Psoas muscle (tissue), 8 donors: ENCODE results near the gene CNPY3. TPM values are rescaled to one million over a fixed set of nuclear protein-coding genes. Genes with fewer than 3 reads are reported as not detected.
"Not testable (repeated sequence)": the region's sequence is repeated elsewhere in the genome, so short reads cannot be mapped to it uniquely, and the experiment has no call there.

Source experiments
- ATAC-seq, 4 donors: fragments of 200-7000 bp; cut with Tn5 transposase; one replicate each; pipeline ENCODE4 v1.9.1; 2020; ENCODE audit warnings: moderate library complexity in 3 of 4, mild to moderate bottlenecking in 2 of 4
- DNase-seq, 2 donors: peaks; one replicate each; pipeline ENCODE4 v3.0.0-alpha.2; 2020
- H3K27ac ChIP-seq: fragments of 200-600 bp; one replicate; pipeline ENCODE4 v1.8.0; 2022
- H3K27me3 ChIP-seq, 3 donors: fragments of 200-600 bp in 1 of 3; one replicate each; pipeline versions ENCODE4 v1.6.1 to v1.8.0; 2013 to 2022; ENCODE audit warnings: low read length in 2 of 3, mild to moderate bottlenecking in 2 of 3, moderate library complexity in 1 of 3; ENCODE audit not compliant: insufficient read depth in 3 of 3
- H3K36me3 ChIP-seq, 2 donors: fragments of 200-600 bp in 1 of 2; one replicate each; pipeline versions ENCODE4 v1.6.1 to v1.8.0; 2013 to 2022; ENCODE audit warnings: low read depth in 1 of 2, mild to moderate bottlenecking in 1 of 2, moderate library complexity in 1 of 2; ENCODE audit not compliant: insufficient read depth in 1 of 2
- H3K4me1 ChIP-seq: fragments of 200-600 bp; one replicate; pipeline ENCODE4 v1.8.0; 2022
- H3K4me3 ChIP-seq: fragments of 200-600 bp; one replicate; pipeline ENCODE4 v1.8.0; 2022; ENCODE audit warnings: mild to moderate bottlenecking
- H3K9me3 ChIP-seq: fragments of 200-600 bp; one replicate; pipeline ENCODE4 v1.8.0; 2022
- WGBS, 3 donors: extraction: QIAGEN DNeasy Blood & Tissue Kit; methylation state at CpG; one replicate each; pipeline versions ENCODE4 v1.1.6 to v1.1.7; 2013; 5-methylcytosine and 5-hydroxymethylcytosine counted together
- intact Hi-C, 2 donors: fragments of 100-400 bp; cut with DNase I; formaldehyde crosslinking; loops; one replicate each; pipeline versions ENCODE4 v1.11.0 to v1.14.2; 2022
- long read RNA-seq, 2 donors: library from polyadenylated mRNA; unstranded; transcript quantifications; one replicate each; pipeline ENCODE4 v2.0.0, GENCODE V29; 2021
- polyA plus RNA-seq, 3 donors: library from polyadenylated mRNA; stranded (reverse); fragments of 200-250 nt; gene quantifications; one replicate each; pipeline ENCODE4 v1.2.3, GENCODE V29; 2013
- total RNA-seq, 4 donors: library from RNA; stranded (reverse); fragmentation: NEBNext Ultra II Directional in 2 of 4; extraction: Animal tissue kit (Norgen Biotek cat#: 25700) in 2 of 4; gene quantifications; one replicate each; pipeline versions ENCODE4 v1.2.1 to v1.2.4, GENCODE V29; 2021 to 2023
- TF ChIP-seq, protein P1 (sequence below): fragments of 200-600 bp; IDR thresholded peaks from one replicate; pipeline ENCODE4 v1.8.0; 2022; ENCODE audit warnings: antibody characterized with exemption
- donor health status: healthy with polysubstance abuse.
- donor health status: DM: no; HTN: no; CAD: no; lungs with moderate emphysema.
- donor health status: Bipolar disorder and iron deficiency.
- donor health status: healthy.
- donor health status: DM: yes; HTN: yes; CAD: no.
- donor health status: DM: no; HTN: no; CAD: no.
- donor health status: DM: no; HTN: no; CAD: no.
- donor health status: DM: yes; HTN: yes; CAD: no.

The CNPY3 gene
- total RNA-seq = 10 to 100 TPM in 2 of 4 donors, 1 to 10 TPM in 2; 6.8 to 11.9 (median 9.5) TPM
- 10 to 100 TPM in 2 of 3 donors, 1 to 10 TPM in 1; 5.7 to 13.7 (median 10.8) TPM for polyA plus RNA-seq
- long read RNA-seq, donor 1, transcript CNPY3-201 (6 exons, 1,704 nt) = major isoform, 8 of 12 reads
- long read RNA-seq, donor 1, partial matches to known transcripts = 1 of 12 reads
- long read RNA-seq, donor 1, other reads (novel, unspliced or antisense) = 3 of 12 reads
- long read RNA-seq, donor 2, transcript CNPY3-201 (6 exons, 1,704 nt) = major isoform, 6 of 14 reads
- long read RNA-seq, donor 2, partial matches to known transcripts = 2 of 14 reads
- long read RNA-seq, donor 2, other reads (novel, unspliced or antisense) = 6 of 14 reads

DNA sequence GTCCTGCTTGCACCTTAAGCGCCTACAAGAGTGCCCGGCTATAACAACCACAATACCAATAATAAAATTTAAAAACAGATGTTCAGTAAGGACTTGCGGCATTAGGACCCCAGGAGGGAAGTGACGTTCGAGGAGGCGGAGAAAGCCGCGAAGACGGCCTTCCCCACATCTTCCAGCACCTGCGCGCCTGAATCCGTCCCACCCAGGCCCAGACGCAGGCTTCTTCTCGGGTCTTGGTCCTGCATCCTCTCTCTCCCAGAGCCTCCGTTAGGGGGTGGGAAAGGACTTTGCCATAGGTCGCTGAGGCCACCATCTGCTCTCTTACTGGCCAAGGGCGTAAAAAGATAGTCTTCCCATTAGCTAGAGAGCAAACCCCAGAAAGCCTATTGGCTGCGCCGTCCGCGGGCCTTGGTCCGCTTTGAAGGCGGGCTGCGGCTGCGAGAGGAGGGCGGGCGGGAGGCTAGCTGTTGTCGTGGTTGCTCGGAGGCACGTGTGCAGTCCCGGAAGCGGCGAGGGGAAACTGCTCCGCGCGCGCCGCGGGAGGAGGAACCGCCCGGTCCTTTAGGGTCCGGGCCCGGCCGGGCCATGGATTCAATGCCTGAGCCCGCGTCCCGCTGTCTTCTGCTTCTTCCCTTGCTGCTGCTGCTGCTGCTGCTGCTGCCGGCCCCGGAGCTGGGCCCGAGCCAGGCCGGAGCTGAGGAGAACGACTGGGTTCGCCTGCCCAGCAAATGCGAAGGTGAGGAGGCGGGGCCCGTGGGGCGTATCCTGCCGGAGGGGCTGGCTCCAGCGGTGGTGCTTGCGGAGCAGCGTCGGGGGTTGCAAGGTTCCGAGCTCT lies at the start of gene CNPY3:
CNPY3 (plus strand) TSS at position 495 of the 835 bp plus-strand sequence; CDS start at position 586, 91 bp downstream.
- no peaks in the 10 kb centered on the region for H3K9me3 ChIP-seq
- H3K4me3 ChIP-seq = peak within 1 kb of the TSS; percentile 91
- peaks cover 13% of the 10 kb centered on the region for H3K4me1 ChIP-seq
- 0 to 1% (median 1%) methylated on average over 54 to 63 of the region's 63 CpGs for WGBS, 3 donors
- intact Hi-C loops = no loop called here
- ATAC-seq = peak; percentile 95 to 98 (median 96)
- TF ChIP-seq, protein P1, sequence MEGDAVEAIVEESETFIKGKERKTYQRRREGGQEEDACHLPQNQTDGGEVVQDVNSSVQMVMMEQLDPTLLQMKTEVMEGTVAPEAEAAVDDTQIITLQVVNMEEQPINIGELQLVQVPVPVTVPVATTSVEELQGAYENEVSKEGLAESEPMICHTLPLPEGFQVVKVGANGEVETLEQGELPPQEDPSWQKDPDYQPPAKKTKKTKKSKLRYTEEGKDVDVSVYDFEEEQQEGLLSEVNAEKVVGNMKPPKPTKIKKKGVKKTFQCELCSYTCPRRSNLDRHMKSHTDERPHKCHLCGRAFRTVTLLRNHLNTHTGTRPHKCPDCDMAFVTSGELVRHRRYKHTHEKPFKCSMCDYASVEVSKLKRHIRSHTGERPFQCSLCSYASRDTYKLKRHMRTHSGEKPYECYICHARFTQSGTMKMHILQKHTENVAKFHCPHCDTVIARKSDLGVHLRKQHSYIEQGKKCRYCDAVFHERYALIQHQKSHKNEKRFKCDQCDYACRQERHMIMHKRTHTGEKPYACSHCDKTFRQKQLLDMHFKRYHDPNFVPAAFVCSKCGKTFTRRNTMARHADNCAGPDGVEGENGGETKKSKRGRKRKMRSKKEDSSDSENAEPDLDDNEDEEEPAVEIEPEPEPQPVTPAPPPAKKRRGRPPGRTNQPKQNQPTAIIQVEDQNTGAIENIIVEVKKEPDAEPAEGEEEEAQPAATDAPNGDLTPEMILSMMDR = no peak
- DNase-seq = peak; percentile 93 to 97
- H3K36me3 ChIP-seq = peaks cover 0 to 1% of the 10 kb centered on the region in 2 donors
- H3K27ac ChIP-seq = peak within 1 kb of the TSS; percentile 89
- H3K27me3 ChIP-seq = no peaks in the 10 kb centered on the region

DNA sequence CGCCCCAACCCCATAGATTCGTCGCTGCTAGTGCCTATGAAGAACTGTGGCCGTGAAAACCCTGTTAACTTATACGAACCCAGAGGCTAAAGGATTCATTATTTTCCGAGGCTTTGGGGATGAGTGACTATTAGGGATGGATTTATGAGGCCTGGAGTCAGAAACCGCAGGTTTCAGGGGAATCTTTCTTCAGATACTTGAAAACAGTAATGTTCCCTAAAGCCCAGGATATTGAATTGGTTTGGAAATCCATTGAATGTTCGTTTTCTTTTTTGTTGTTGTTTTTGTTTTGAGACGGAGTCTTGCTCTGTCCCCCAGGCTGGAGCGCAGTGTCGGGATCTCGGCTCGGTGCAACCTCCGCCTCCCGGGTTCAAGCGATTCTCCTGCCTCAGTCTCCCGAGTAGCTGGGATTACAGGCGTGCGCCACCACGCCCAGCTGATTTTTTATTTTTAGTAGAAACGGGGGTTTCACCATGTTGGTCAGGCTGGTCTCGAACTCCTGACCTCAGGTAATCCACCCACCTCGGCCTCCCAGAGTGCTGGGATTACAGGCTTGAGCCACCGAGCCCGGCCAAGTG lies 49.0 kb upstream of the CNPY3 start:
- H3K9me3 ChIP-seq, DNase-seq, ATAC-seq, intact Hi-C loops, H3K27me3 ChIP-seq: not testable (repeated sequence)
- peaks cover 31% of the 10 kb centered on the region for H3K4me1 ChIP-seq
- WGBS, 3 donors = 7 to 9% (median 8%) methylated on average over 25 of the region's 25 CpGs
- peaks cover 7 to 45% of the 10 kb centered on the region in 2 donors for H3K36me3 ChIP-seq
- peak overlapping the region; percentile 74 for H3K4me3 ChIP-seq
- H3K27ac ChIP-seq = peak overlapping the region; percentile 96

DNA sequence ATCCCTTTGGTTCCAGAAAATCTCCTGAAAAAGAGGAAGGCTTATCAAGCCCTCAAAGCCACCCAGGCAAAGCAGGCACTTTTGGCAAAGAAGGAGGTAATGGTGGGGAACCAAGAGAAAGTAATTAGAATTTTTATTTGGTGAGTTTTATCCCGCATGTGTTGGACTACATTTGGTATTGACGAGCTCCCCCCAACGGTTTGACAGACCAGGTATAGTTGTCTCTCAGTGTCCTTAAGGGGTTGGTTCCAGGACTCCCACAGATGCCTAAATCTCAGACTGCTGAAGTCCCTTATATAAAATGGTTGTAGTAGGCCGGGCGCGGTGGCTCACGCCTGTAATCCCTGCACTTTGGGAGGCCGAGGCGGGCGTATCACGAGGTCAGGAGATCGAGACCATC lies 48.4 kb upstream of the CNPY3 start:
- ATAC-seq, intact Hi-C loops, H3K9me3 ChIP-seq, H3K27me3 ChIP-seq, DNase-seq: not testable (repeated sequence)
- H3K36me3 ChIP-seq = peaks cover 12 to 50% of the 10 kb centered on the region in 2 donors
- H3K27ac ChIP-seq = peak overlapping the region; percentile 96
- WGBS, 3 donors = 83 to 88% (median 84%) methylated on average over 12 of the region's 12 CpGs
- peak overlapping the region; percentile 74 for H3K4me3 ChIP-seq
- H3K4me1 ChIP-seq = peaks cover 31% of the 10 kb centered on the region

DNA sequence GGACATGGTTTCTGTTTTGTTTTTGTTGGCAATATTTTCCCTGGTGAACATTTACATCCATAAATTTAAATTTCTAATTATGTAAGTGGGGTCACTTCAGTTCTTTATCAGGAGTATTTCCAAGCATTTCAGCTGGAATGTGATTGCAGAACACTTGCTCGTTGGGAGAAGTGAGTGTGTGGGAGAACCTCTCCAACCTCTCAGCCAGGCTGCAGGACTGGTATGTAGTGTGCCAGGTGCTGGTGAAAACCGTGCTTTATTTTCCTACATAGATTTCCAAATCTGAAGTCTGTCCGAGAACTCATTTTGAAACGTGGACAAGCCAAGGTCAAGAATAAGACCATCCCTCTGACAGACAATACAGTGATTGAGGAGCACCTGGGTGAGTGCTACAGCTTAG lies 43.6 kb upstream of the CNPY3 start:
- Histone ChIP-seq H3K27me3 (no peaks in the 10 kb centered on the region), H3K4me1 (peaks cover 37% of the 10 kb centered on the region), H3K36me3 (peaks cover 15 to 79% of the 10 kb centered on the region in 2 donors), H3K4me3 (no peak overlapping the region), H3K27ac (no peak overlapping the region), H3K9me3 (no peaks in the 10 kb centered on the region)
- no peak for ATAC-seq
- 58 to 72% (median 61%) methylated on average over 4 of the region's 4 CpGs for WGBS, 3 donors
- intact Hi-C loops = no loop called here
- TF ChIP-seq, protein P1 = no peak
- DNase-seq = no peak

DNA sequence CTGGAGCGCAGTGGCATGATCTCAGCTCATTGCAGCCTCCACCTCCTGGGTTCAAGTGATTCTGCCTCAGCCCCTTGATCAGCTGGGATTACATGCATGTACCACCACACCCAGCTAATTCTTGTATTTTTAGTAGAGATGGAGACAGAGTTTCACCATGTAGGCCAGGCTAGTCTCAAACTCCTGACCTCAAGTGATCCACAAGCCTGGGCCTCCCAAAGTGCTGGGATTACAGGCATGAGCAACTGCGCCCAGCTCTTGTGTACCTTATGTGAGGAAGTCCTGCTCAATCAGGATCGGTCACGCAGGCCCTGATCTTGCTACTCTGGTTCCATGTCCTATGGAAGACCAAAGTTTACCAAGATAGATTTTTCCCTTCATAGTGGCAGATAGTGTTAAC lies 41.1 kb upstream of the CNPY3 start:
- H3K4me3 ChIP-seq, H3K27ac ChIP-seq, H3K27me3 ChIP-seq, ATAC-seq, H3K9me3 ChIP-seq, intact Hi-C loops, DNase-seq: not testable (repeated sequence)
- Histone ChIP-seq H3K4me1 (peaks cover 21% of the 10 kb centered on the region), H3K36me3 (peaks cover 15 to 56% of the 10 kb centered on the region in 2 donors)
- 74 to 100% (median 93%) methylated on average over 4 of the region's 4 CpGs for WGBS, 3 donors
